MM.1S (cell line): ENCODE measurements around the gene LGALS9B.
"Not testable (repeated sequence)": the region's sequence is repeated elsewhere in the genome, so short reads cannot be mapped to it uniquely, and the experiment has no call there.

Experiments
- CTCF ChIP-seq: fragments of 300-600 bp; sonication (generic); IDR thresholded peaks from 2 replicates; pipeline ENCODE4 v1.5.1; 2016; ENCODE audit warnings: antibody characterized with exemption, low read length, mixed read lengths
- EZH2 ChIP-seq: fragments of 300-600 bp; sonication (generic); optimal IDR thresholded peaks from 2 replicates; pipeline ENCODE3; 2017; ENCODE audit warnings: low read depth, mild to moderate bottlenecking, antibody characterized with exemption, low read length, mixed read lengths

- TF ChIP-seq CTCF, EZH2: not testable (repeated sequence)
These were observed 9.4 kb downstream of the LGALS9B start for GRCh38 chr17:20457848-20458381.
